ENCODE results near the gene SHFL. TPM values are rescaled to one million over a fixed set of nuclear protein-coding genes. Genes with fewer than 3 reads are reported as not detected.

Gene SHFL
- total and polyA plus RNA-seq, 2 of the 8 experiments (the other 6 are each of a cell fraction or from before 2014, with no cell fraction given), result 25.3 to 37.1 TPM

DNA sequence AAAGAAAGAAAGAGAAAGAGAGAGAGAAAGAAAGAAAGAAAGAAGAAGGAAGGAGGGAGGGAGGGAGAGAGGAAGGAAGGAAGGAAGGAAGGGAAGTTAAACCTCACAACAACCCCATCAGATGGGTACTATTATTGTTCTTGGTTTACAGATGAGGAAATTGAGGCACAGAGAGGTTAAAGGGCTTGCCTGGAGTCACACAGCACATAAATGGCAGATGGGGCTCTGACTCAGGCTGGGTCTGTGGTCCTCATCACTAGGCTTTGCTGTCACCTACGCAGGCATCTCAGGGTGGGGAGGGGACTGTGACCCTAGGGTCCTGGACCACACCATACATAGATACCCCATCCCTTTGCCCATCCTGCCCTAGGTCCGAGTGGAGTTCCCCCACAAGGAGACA, 36.5 kb upstream of the SHFL start:
- Histone ChIP-seq H3K9ac (replicated peaks in 1 of 4; ENCODE audit: extremely low read depth in 1 of 4, low read depth in 3 of 4, low read length in 3 of 4) (no peak overlapping the region), H3K4me1 (replicated peaks in 1 of 4; ENCODE audit: control insufficient read depth in 3 of 4, insufficient read depth in 4 of 4, low read length in 3 of 4) (no peaks in the 10 kb centered on the region), H2BK5ac (ENCODE audit: low read depth, low read length) (no peak overlapping the region), H4K8ac (ENCODE audit: extremely low read depth, insufficient read depth, low read length) (0 out of 2 replicates have a peak overlapping the region, but pooled peaks have one; percentile 51), H3K56ac (replicated peaks; ENCODE audit: insufficient read length, low read depth, low read length) (no peak overlapping the region), H3K4me3 (ENCODE audit: extremely low read depth in 1 of 4, insufficient read depth in 2 of 4, low read depth in 3 of 4, low read length in 4 of 4) (no peak overlapping the region), H3K36me3 (ENCODE audit: control insufficient read depth in 2 of 4, insufficient read depth in 4 of 4, low read length in 3 of 4) (no peaks in the 10 kb centered on the region), H4K91ac (replicated peaks; ENCODE audit: insufficient read length, low read length) (no peak overlapping the region), H3K79me1 (ENCODE audit: low read depth, low read length) (no peaks in the 10 kb centered on the region), H2BK20ac (ENCODE audit: low read length) (no peak overlapping the region), H3K9me3 (ENCODE audit: insufficient read depth in 2 of 2, low read depth in 1 of 2, low read length in 1 of 2) (peaks cover 12 to 24% of the 10 kb centered on the region in 2 experiments), H3K18ac (ENCODE audit: extremely low read depth, low read length) (no peak overlapping the region), H4K20me1 (replicated peaks in 1 of 2; ENCODE audit: control insufficient read depth in 1 of 2, insufficient read depth in 2 of 2, low read length in 2 of 2) (no peaks in the 10 kb centered on the region), H4K5ac (ENCODE audit: insufficient read length, low read depth, low read length) (no peak overlapping the region), H3K4ac (replicated peaks; ENCODE audit: insufficient read length, low read depth, low read length) (no peak overlapping the region), H3K14ac (ENCODE audit: insufficient read length) (no peak overlapping the region), H3K27ac (ENCODE audit: low read depth, low read length) (no peak overlapping the region), H2AFZ (ENCODE audit: low read length) (no peak overlapping the region), H2BK15ac (ENCODE audit: low read length) (no peak overlapping the region), H3K23me2 (ENCODE audit: low read depth, low read length) (no peaks in the 10 kb centered on the region), H2BK12ac (ENCODE audit: low read depth, low read length) (no peak overlapping the region), H3K23ac (ENCODE audit: insufficient read length) (no peak overlapping the region), H2AK5ac (ENCODE audit: low read depth, low read length) (0 out of 2 replicates have a peak overlapping the region, but pooled peaks have one; percentile 13), H2BK120ac (replicated peaks; ENCODE audit: low read depth, low read length) (no peak overlapping the region), H3K79me2 (ENCODE audit: control insufficient read depth in 1 of 2, insufficient read depth in 2 of 2, low read length in 2 of 2) (no peaks in the 10 kb centered on the region), H3K27me3 (replicated peaks in 1 of 4; ENCODE audit: control insufficient read depth in 3 of 4, extremely low read depth in 1 of 4, insufficient read depth in 3 of 4, low read length in 3 of 4) (no peaks in the 10 kb centered on the region), H3K4me2 (ENCODE audit: insufficient read depth in 1 of 2, low read depth in 2 of 2, low read length in 2 of 2) (no peak overlapping the region)
- 32% methylated on average over 2 of the region's 2 CpGs; no CpG with 5 or more reads in 1 of the 2 experiments for WGBS, 2 experiments (ENCODE audit: extremely low coverage in 1 of 2, insufficient coverage in 1 of 2, insufficient read length in 1 of 2, insufficient replicate concordance in 2 of 2, low coverage in 1 of 2, low lambda C conversion rate in 2 of 2, missing lambda C conversion rate in 1 of 2)
- DNase-seq (ENCODE audit: low read depth in 1 of 2, low spot score in 2 of 2) (no peak), FAIRE-seq (no peak)
- ChIA-PET POLR2A (ENCODE audit: partially characterized antibody) (no interaction called here), CTCF (ENCODE audit: partially characterized antibody) (no interaction called here)
- TF ChIP-seq RXRA (IDR thresholded peaks at IDR 0.05; ENCODE audit: insufficient read depth, low read depth, low read length), result no peak
- TF ChIP-seq FOSL1 (IDR thresholded peaks at IDR 0.05; ENCODE audit: insufficient read depth, low read depth, low read length), result no peak
- TF ChIP-seq KDM5A (IDR thresholded peaks at IDR 0.05; ENCODE audit: low read length), result no peak
- TF ChIP-seq CTCF (IDR thresholded peaks at IDR 0.05; ENCODE audit: control extremely low read depth in 1 of 3, insufficient read depth in 1 of 3, low read depth in 1 of 3, low read length in 3 of 3), result no peak
- no peak for TF ChIP-seq CBX8 (IDR thresholded peaks at IDR 0.05; ENCODE audit: borderline replicate concordance, low read depth, low read length)
- TF ChIP-seq CHD1 (IDR thresholded peaks at IDR 0.05; ENCODE audit: low read depth, low read length), result no peak
- no peak for TF ChIP-seq SP4 (IDR thresholded peaks at IDR 0.05; ENCODE audit: low read length)
- TF ChIP-seq ATF3 (IDR thresholded peaks at IDR 0.05; ENCODE audit: insufficient read depth, low read depth, low read length), result no peak
- TF ChIP-seq SIX5 (IDR thresholded peaks at IDR 0.05; ENCODE audit: low read depth, low read length), result no peak
- no peak for TF ChIP-seq TBP (IDR thresholded peaks at IDR 0.05; ENCODE audit: low read depth, low read length)
- TF ChIP-seq POLR2A (IDR thresholded peaks at IDR 0.05; ENCODE audit: control extremely low read depth in 1 of 2, low read depth in 2 of 2, low read length in 2 of 2), result no peak
- no peak for TF ChIP-seq JUN (IDR thresholded peaks at IDR 0.05; ENCODE audit: low read depth, low read length)
- TF ChIP-seq BACH1 (IDR thresholded peaks at IDR 0.05; ENCODE audit: low read length), result no peak
